ENCODE data around the gene BCAR1.
"Not testable (repeated sequence)": the region's sequence is repeated elsewhere in the genome, so short reads cannot be mapped to it uniquely, and the experiment has no call there.

The BCAR1 gene

DNA sequence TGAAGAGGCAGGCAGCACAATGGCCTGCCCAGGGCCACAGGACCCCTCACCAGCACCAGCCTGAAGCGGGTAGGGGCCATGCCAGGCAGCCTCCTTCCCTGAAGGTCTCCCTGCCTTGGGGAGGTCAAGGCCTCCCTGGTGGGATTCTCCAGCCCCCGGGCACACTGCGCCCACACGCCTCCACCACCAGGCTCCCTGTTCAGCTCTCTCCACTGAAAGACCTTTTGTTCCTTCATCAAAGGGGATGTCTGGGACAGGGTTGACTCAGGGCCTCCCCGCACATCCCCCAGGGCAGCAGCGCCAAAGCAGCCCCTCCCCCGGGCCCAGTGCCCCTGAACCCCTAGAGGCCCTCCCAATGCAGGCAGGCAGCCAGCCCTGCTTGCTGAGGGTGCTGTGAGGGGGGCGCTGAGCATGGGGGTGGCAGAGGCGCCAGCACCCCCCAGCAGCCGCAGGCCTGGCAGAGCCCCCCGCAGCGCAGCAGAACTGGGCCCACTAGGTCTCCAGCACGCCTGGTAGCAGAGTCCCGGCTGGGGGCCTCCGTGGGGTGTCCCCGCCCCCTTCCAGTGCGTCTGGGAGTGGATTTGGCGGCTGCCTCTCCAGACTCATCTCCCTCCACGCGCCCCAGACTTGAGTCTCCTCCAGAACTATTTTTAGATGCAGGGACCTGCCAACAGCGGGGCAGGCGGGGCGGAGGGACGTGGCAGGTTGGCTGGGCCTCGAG lies 13.1 kb downstream of the BCAR1 start:
- DNase-seq, result no peak

DNA sequence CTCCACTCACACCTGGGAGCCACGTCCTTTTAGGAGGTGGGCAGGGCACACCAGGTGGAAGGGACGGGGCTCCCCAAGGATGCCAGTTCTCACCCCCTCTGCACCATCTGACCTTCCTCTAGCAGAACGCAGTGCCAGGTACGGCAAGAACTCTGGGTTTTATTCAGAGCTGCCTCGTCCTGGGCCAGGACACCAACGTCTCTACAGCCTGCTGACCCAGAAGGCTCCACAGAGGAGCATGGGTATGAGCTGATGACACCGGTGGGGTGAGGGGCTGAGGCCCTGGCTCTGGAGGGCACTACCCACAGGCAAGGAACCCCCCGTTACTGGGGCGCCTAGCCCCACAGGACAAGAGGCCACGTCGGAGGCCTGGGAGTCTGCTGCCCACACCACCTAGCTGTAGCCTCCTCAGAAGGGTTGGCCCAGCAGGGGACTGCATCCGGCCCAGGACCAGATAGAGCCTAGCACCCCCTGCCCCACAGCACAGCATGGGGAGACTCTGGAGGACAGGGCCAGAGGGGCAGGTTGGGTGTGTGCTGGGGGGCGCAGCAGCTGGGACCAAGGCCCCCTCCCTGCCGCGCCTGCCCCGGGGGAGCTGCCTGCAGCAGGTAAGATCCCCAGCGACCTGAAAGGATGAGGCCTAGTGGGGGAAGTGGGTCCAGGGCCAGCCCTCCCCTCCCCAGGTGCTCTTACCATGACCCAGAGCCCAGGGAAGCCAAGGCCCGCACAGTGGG lies 13.9 kb downstream of the BCAR1 start:
- no peak for DNase-seq

DNA sequence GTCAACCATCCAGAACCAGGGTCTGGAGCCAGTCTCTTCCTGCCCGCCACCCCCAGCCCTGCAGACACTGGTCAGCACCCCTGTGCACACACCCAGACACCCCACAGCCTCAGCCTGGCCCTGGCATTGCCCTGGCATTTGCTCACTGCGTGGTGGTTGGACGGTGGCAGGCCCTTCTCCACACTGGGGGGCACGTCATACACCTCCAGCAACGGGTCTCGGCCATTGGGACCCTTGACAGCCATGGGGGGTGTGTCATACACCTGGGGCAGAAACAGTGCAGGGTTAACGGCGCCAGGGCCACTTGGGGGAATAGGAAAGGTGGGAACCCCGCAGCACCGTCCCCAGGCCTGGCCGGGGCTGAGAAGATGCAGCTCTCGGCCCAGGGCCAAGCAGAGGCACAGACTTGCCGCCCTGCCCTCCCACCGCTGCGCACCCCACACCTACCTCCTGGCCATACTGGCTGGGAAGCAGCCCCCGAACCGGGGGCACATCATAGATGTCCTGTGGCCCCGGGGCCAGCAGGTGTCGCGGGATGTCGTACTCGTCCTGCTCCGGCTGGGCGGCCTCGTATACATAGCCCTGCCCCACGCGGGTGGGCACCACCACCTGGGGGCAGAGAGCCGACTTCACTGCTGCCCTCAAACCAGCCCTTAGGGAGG lies 14.6 kb downstream of the BCAR1 start:
- DNase-seq, result no peak

DNA sequence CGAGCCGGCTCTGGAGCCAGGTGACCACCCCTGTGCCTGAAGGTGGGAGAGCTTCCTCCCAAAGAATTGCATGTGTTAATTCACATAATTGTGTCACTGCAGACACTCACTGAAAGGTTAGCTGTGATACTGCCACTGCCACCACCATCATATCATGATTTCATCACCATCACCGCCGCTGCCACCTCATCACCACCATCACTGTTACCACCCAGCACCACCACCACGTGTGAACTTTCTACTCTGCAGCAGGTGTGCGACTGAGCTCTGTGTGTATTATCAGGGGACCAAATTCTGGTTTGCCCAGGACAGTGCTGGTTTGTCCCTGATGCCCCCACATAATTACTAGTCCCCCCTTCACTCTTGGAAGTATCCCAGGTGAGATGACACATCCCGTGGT lies 15.2 kb downstream of the BCAR1 start:
- no peak for DNase-seq

DNA sequence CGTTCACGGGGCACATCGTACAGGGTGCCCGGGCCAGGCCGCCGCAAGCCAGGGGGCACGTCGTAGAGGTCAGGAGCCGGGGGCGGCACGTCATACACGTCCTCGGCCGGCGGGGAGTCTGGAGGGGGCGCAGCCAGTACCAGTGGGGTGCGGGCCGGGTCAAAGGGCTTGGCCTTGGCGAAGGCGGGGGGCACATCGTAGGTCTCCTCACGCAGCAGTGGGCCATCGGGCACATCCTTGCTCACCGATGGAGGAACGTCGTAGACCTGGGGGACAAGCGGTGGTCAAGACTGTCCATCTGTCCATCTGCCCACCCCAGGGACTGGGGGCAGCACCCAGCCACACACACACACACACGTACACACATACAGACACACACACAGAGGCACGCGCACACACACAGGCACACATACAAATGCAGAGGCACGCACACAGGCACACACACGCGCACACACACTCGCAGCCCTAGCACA lies 15.7 kb downstream of the BCAR1 start:
- no peak for DNase-seq

DNA sequence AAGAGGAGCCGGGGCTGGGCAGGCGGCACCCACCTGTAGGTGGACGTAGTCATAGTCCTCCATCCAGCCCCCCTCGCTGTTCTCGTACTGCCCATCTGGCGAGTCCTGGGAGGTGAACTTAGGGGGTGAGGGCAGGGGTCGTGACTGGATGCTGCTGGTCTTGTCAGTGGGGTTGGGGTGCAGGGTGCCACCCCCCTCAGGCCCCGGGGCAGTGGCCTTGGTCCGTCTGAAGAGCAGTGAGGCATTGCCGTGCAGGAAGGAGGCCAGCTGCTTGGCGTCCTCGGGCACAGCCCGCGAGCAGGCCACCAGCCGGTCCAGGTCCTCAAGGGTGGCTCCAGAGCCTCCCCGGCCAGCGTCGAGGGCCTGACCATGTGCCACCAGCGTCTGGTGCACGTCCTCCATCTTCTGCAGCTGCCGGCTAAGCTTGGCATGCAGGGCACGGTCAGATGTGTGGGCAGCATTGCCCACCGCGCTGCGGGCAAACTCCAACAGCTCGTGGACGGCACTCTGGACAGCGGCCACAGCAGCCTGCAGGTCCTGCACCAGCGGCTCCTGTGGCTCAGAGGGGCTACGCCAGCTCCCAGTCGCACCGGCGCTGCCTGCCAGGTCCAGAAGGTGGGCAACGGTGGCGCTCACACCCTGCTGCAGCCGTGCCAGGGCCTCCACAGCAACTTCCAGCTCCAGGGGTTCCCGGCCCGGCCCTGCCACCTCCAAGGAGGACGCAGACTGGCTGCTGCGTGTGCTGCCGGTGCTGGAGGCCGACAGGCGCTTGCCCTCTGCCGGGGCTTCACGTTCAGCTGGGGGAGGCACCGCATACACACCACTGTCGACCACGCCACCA lies 16.3 kb downstream of the BCAR1 start:
- DNase-seq, result no peak

DNA sequence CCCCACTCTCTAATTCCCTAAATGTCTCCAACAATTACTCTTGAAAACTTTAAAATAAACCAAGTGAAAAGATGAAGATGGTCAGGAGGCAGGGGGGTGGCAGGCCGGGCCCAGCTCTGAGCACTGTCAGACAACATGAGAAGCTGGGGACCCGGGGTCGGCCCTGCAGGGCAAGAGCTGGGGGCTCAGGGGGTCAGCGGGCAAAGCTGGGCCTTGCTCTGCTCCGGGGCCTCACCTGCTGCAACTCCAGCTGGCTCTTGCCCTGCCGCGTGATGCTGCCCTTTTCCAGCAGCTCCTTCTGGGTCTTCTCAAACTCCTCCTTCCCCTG lies 17.8 kb downstream of the BCAR1 start:
- DNase-seq, result no peak

DNA sequence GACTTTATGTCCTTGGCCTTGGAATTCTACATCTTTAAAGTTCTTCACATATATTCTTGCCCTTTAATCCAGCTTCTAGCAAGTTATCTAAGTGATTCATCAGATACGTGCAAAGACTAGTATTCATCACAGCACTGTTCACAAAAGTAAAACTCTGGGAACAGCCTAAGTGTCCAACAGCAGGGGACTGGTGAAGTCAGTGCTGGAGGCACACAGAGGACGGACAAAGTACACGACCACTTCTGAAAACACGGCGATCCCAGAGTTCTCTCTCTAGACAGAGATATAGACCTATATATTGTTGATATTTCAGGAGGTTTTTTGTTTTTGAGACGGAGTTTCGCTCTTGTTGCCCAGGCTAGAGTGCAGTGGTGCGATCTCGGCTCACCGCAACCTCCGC lies 19.9 kb downstream of the BCAR1 start:
- DNase-seq, result no peak

DNA sequence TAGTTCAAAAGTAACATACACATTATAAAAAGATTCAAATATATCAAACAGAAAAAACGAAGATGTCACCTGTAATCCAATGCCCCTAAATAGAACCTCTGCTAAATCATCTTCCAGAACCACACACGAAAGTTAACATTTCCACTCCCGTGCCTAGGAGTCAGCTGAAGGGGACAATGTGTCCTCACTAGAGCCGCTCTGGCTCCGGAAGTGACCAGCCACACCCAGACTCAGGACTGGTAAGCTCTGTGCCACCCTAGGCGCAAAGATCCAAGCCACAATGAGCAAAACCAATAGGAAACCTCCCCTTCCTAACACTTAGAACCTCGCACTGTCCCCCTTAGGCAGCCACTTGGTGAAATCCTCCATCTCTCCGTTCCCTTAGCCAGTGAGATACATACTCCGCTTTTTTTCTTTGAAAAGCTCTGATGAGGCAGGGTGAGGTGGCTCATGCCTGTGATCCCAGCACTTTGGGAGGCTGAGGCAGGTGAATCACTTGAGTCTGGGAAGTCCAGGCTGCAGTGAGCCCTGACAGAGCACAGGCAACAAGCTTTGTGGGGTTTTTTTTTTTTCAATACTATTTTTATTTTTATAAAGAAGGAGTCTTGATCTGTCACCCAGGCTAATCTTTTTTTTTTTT lies 20.8 kb downstream of the BCAR1 start:
- DNase-seq, result no peak

DNA sequence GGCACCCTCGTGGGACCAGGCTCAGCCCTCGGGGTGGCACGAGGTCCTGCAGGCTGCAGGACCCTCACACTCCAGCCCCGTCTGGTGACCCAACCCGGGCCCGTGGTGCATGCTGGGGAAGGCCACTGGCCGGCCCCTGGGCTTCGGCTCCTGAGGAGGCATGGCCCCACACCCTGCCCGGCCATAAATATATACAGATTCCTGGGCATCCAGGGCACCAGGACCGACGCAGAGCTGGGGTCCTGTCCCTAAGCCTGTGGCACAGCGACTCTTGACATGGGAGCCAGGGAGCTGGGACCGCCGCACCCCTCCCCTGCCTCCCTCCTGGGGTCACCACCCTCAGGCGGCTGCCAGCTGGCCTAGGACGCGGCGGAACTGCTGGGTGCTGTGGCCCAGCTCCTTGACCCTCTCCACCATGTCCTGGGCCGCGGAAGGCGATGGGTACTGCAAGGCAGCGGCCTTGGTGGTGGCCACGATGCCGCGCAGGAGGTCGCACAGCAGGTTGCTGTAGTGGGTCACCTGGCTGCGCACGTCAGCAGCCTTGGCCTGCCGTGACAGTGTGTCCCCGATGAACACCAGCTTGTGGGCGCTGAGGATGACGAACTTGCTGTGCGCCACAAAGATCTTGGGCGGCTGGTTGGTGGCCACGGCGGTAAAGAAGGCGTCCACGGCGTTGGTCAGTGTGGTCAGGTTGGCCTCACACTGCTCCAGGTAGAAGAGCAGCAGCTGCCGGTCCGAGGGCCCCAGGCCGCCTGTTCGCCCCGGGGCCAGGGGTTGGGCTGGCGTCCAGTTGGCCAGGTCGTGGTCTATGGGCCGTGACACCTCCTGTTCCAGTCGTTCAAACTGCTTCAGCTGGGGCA lies 22.0 kb downstream of the BCAR1 start:
- no peak for DNase-seq

DNA sequence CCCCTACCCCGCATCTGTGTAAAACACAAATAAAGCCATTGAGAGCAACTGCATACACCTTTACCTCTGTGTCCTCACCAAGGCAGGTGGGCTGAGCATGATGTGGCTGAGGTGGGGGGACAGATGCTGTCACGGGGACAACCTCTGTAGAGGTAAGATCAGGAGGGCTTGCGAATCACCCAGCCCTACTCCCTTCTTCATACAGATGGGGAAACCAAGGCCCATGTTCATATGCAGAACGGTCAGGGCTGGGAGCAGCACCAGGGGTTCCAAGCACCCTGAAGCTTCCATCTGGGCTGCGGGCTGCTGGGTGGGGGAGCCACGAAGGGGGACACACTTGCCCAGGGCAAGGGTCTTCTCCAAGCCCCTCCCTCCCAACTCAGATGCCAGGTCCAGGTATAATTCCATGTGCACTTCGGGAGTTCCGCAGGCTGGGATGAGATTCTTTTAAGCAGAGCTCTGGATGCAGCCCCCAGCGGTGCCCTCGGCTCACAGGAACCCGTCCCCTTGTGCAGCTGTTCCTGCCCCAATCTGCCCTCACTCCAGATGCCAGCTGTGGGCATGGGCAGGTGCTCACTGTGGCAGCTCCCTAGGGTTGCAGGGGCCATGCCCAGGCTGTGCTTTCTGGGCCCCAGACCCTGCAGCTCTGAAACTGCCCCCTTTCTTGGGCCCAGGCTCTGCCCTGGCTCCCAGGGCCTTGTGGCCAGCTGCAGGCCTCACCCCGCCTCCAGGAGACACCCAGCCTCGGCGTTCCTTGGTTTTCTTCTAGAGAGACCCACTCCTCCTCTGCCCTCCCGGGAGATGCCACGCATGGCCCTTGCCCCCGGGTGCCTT lies 23.1 kb downstream of the BCAR1 start:
- no peak for DNase-seq

DNA sequence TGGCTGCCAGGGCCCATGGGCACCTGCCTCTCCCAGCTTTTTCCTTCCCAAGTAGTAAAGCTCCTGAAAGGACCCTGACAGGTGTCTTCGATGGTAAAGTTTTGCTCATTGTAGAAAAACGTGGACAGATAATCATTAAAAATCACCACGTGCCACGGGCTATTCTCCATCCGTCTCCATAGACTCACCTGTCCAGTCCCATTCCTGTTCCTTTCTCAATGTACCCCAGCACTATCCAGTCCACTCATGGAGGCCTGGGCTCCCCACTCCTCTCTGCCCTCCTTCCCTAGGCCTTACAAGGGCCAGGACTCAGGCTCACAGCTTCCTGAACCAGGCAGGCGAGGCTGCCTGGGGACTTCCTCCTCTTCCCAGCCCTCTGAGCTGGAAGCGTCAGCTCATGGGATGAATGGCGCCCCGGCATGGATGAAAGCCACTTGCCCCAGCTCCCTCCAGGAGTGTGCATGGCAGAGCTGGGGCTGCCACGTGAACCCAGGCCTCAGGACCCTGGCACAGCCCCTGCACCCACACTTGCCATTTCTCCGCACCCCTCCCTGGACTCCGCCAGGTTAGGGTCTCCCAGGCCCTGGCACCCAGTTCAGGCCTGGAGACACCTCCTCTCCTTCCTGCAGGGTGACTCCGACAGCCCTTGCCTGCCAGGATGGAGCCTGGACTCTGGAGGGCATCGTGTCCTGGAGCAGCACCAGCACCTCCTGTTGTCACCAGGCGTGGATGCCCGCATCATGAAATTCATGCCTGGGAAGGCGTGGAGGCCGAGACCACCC lies 23.9 kb downstream of the BCAR1 start:
- DNase-seq, result no peak

DNA sequence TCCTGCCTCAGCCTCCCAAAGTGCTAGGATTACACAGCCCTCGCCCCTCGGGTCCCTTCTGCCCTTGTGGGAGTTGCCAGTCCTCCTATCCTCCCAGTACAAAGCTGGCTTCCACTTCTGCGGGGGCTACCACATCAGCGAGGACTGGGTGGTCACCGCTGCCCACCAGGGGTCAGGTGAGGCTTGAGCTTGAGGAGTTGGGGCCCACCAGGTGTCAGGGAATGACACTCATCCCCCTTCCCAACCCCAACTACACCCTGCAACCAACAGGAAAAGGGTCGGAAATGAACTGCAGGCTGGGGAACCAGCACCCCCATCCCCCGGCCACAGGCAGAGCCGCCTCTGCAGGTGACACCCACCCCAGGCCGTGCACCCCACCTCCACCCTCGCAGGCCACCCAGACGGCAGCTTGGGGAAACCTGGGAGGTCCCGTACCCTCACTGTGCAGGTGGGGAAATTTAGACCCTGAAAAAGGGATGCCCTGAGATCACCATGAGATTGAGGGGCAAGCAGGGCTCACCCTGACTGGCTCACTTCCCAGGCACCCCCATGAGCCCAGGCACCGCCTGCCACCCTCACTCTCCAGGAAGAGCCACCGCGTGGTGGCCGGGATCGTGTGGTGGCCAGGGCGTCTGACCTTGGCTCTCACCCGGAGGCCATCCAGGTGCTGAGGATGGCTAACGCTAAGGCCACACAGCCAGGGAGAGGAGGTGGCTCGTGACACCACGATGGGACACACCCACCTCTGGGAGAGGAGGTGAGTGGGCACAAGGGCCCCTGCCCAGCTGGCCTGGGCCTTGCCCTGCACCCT lies 24.7 kb downstream of the BCAR1 start:
- DNase-seq, result no peak

DNA sequence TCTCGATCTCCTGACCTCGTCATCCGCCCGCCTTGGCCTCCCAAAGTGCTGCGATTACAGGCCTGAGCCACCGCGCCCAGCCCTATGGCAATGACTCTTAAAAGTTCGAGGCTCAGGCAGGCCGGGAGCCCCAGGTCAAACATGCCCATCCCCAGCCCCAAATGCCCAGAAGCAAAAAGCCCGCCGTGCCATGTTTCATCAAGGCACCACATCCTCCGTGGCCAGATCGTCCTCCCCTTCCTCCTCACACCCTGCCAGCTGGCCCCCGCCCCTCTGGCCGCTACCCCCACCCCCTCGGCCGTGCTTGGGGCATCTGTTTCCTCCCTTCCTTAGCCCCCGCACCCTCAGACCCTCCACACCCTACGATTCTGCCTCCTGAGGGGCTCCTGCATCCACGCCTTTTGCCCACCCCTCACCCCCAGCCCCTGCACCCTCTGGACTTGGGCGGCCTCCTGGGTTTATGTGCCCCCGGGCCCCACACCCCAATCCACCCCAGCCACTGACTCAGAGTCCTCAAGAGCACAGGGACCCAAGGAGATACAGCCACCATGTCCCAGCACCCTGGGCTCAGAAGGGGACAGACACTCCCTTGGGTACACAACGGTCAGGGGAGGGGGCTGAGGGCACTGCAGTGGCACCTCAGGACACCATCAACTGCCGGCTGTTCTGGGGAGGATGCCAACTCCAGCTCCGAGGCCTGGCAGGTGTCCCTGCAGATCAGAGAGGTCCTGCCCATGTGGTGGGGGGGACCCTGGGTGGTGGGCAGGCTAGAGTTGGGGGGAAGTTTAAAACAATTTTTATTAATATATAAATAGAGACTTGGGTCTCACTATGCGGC lies 25.5 kb downstream of the BCAR1 start:
- DNase-seq, result no peak

DNA sequence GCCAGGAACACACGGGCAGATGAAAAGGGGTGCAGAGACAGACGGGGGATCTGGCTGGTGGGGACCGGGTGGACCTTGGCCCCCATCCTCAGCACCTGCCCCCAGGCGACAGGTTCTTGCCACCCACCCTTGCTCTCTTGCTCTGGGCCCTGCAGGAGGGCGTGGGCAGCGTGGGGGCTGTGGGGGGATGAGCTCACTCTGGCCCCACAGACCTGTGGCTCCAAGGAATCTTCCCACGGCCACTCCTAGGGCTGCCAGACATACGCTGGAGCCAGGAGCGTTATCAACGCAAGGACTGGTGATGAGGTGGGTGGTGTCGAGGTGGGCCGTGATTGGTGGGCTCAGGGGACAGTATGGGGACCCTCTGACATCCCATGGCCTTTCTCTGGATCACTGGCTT lies 26.3 kb downstream of the BCAR1 start:
- DNase-seq, result no peak

DNA sequence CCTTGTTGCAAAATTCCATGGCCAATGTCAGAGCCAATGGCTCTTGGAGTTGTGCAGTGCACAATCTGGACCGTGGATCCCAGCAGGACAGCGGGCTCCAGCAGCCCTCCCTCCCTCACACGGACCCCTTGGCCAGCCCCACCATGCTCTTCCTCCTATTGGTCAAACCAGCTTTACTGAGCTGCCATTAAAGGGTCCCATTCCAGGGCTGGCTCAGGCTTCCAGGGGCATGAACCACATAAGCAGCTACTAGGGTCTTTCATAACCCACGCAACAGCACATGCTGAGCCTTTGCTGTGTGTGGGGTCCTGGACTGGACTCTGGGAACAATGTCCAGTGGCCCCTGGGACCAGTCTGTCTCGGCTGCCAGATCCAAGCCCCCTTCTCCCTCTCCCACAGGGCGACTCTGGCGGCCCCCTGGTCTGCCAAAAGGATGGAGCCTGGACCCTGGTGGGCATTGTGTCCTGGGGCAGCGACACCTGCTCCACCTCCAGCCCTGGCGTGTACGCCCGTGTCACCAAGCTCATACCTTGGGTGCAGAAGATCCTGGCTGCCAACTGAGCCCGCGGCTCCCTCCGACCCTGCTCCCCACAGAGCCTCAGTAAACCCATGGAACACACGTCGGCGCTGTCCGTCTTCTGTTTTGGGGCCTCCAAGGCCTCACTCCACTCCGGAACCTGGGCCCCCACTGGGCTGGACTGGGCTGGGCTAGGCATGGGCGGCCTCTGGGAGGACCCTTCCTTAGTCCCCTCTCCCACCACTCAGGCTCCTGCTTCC lies 26.9 kb downstream of the BCAR1 start:
- no peak for DNase-seq

DNA sequence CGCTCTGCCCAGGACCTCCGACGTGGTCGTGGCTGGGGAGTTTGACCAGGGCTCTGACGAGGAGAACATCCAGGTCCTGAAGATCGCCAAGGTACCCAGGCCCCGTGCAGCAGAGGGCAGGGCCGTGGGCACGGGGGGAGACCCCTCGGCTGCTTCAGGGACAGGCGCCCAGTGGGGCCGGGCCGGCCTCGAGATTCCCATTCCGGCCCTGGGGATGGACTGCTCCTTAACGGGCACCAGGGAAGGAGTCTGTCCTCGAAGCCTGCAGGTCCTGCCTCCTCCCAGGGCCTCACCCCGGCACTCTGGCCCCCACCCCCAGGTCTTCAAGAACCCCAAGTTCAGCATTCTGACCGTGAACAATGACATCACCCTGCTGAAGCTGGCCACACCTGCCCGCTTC lies 28.3 kb downstream of the BCAR1 start:
- DNase-seq, result not testable (repeated sequence)
